Panc1 (cell line): ENCODE data around the gene PKIB.

ENCODE experiments used
- POLR2AphosphoS5 ChIP-seq: IDR thresholded peaks from 2 replicates; pipeline ENCODE4 v1.6.1; 2012; ENCODE audit warnings: mild to moderate bottlenecking, low read depth, low read length, moderate library complexity
- SIN3A ChIP-seq: IDR thresholded peaks from 2 replicates; pipeline ENCODE4 v1.6.1; 2012; ENCODE audit warnings: low read depth, mild to moderate bottlenecking, low read length, moderate library complexity, borderline replicate concordance; ENCODE audit not compliant: insufficient read depth
- TF ChIP-seq, protein P1 (sequence below): fragments of 450-650 bp; IDR thresholded peaks from 2 replicates; pipeline ENCODE4 v1.5.1; 2017; ENCODE audit warnings: mild to moderate bottlenecking
- TF ChIP-seq, protein P2 (sequence below), 2 experiments: IDR thresholded peaks; 2 replicates each; pipeline ENCODE4 v1.6.1; 2011 to 2012; ENCODE audit warnings: low read depth in 2 of 2, control low read depth in 1 of 2, low read length in 1 of 2, mild to moderate bottlenecking in 1 of 2, moderate library complexity in 1 of 2; ENCODE audit not compliant: insufficient read depth in 1 of 2

- TF ChIP-seq, protein P1, sequence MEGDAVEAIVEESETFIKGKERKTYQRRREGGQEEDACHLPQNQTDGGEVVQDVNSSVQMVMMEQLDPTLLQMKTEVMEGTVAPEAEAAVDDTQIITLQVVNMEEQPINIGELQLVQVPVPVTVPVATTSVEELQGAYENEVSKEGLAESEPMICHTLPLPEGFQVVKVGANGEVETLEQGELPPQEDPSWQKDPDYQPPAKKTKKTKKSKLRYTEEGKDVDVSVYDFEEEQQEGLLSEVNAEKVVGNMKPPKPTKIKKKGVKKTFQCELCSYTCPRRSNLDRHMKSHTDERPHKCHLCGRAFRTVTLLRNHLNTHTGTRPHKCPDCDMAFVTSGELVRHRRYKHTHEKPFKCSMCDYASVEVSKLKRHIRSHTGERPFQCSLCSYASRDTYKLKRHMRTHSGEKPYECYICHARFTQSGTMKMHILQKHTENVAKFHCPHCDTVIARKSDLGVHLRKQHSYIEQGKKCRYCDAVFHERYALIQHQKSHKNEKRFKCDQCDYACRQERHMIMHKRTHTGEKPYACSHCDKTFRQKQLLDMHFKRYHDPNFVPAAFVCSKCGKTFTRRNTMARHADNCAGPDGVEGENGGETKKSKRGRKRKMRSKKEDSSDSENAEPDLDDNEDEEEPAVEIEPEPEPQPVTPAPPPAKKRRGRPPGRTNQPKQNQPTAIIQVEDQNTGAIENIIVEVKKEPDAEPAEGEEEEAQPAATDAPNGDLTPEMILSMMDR = no peak
- TF ChIP-seq POLR2AphosphoS5 = no peak
- no peak for TF ChIP-seq SIN3A
- TF ChIP-seq, protein P2, sequence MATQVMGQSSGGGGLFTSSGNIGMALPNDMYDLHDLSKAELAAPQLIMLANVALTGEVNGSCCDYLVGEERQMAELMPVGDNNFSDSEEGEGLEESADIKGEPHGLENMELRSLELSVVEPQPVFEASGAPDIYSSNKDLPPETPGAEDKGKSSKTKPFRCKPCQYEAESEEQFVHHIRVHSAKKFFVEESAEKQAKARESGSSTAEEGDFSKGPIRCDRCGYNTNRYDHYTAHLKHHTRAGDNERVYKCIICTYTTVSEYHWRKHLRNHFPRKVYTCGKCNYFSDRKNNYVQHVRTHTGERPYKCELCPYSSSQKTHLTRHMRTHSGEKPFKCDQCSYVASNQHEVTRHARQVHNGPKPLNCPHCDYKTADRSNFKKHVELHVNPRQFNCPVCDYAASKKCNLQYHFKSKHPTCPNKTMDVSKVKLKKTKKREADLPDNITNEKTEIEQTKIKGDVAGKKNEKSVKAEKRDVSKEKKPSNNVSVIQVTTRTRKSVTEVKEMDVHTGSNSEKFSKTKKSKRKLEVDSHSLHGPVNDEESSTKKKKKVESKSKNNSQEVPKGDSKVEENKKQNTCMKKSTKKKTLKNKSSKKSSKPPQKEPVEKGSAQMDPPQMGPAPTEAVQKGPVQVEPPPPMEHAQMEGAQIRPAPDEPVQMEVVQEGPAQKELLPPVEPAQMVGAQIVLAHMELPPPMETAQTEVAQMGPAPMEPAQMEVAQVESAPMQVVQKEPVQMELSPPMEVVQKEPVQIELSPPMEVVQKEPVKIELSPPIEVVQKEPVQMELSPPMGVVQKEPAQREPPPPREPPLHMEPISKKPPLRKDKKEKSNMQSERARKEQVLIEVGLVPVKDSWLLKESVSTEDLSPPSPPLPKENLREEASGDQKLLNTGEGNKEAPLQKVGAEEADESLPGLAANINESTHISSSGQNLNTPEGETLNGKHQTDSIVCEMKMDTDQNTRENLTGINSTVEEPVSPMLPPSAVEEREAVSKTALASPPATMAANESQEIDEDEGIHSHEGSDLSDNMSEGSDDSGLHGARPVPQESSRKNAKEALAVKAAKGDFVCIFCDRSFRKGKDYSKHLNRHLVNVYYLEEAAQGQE (IDR thresholded peaks at IDR 0.05; ENCODE audit: insufficient read depth in 1 of 2, low read depth in 2 of 2, low read length in 1 of 2) = no peak
Measured at GRCh38 chr6:122673343-122673961, 63.2 kb downstream of the PKIB start.
